ENCODE results near the gene CYP2A7.
"Not testable (repeated sequence)": the region's sequence is repeated elsewhere in the genome, so short reads cannot be mapped to it uniquely, and the experiment has no call there.

Gene CYP2A7

DNA sequence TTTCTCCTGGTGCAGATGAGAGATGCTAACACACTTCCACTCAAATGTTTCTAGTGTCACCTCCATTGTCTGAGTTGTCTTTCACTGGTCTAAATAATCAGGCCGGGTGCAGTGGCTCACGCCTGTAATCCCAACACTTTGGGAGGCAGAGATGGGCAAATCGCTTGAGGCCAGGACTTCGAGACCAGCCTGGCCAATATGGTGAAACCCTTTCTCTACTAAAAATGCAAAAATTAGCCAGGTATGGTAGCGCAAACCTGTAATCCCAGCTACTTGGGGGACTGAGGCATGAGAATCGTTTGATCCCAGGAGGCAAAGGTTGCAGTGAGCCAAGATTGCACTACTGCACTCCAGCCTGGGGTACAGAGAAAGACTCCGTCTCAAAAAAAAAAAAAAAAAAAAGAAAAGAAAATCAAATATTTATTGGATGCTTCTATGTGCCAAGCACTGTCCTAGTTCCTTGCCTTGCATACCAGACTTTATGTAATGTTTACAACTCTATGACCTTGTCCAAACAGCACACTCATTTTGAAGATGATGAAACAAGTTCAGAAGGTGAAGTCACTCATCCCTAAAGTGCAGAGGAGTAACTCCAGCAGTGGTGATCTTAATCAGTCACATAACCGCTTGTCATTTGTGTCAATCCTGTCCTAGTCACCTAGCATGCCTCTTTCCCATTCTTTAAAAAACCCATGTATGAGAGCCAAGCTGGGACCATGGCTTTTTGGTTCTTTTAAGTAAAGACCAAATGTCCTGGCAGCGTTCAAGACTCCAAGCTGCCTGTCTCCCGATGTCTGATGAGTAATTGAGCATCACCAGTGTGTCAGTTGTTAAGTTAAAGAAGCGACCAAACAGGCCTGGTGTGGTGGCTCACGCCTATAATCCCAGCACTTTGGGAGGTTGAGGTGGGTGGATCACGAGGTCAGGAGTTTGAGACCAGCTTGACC lies 15.1 kb upstream of the CYP2A7 start:
- not testable (repeated sequence) for DNase-seq

DNA sequence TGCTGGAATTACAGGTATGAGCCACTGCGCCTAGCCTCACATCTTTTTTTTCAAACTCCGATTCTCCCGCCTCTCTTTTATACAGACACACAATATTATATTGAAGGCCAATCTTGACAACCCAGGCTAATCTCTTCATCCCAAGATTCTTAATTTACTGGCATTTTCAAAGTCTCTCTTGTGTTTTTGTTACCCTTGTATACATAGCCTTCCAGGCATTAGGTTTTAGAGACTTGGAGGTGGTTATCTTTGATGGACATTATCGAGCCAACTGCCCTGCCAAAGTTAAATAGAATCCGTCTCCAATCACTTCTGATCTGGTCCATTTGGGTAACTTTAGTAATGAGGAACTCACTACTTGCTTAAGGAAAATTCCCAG lies 14.4 kb upstream of the CYP2A7 start:
- no peak for DNase-seq

DNA sequence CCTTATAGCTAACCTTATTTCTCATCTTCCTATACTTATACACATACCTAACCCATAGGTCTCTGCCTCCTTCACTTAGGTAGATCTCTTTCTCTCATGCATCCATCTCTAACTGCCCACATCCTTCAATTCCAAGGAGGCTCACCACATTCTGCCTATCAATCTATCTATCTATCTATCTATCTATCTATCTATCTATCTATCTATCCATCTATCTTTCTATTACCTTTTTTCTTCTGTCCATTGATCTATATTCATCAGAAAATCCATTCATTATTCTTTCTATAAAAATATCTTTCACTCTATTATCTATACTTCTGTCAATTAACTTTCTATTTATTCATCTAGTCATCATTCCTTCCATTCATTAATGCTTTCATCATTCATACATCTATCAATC lies 11.1 kb upstream of the CYP2A7 start:
- no peak for DNase-seq

DNA sequence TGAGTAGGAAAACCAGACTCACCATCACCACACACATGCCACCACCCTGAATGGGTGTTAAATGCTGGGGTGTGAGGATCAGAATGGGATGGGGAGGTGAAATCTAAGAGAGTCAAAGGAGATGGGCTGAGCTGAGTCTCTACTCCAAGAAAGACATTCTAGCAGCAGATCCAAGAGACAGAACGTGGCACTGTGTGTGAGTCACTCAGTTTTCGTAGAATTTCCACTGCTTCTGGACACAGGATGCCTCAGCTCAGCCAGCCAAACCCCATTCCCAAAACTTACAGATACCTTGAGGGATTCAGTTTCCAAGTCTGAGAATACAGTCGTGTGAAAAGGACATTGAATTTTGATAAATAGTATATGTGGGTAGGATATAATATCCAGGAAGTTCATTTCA lies 7.3 kb upstream of the CYP2A7 start:
- DNase-seq = no peak

DNA sequence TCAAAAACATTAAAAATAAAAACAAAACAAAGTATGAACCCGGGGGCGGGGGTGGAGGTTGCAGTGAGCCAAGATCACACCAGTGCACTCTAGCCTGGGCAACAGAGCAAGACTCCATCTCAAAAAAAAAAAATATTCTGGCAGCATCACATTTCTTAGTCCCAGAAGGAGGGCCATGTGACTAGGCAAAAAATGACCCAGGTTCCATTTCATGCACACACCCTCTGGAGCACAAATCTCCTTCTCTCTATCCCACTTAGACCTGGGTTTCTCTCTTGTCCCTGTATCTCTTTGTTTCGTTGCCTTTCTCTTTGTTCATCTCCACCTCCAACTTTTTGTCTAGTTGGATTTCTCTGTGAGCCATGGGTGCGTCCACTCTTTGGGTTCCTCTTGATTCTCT lies 6.2 kb upstream of the CYP2A7 start:
- no peak for DNase-seq

DNA sequence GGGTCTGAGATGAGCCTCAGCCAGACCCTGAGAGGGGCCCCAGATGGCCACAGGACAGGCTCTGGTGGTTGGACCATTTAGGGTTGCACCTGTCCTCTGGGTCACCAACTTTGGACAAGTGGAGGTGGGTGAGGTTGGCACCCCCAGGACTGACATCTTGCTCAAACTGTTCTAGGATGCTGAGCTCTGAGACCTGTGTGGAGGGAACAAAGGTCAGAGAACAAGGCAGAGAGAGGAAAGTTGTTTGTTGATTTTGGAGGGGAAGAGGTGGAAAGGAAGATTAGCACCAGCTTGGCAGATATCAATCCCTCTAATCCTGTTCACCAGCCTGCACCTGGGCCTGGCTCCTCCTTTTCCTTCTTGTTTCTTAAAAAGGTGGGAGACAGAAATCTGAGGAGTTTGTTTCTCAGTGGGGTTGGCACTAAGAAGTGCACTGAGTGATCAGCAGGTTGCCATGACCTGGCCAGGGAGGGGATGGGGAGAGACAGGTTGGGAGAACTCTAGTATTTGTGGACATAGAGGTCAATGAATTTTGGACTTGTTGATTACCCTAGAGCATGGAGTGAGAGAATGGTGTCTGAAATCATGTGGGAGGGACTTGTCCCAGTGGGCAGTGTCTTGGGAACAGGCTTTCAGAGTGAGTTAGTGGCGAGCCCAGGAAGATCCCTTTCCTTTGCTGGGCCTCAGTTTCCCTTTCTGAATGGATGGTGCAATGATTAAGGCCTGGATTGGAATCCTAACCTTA lies 2.3 kb upstream of the CYP2A7 start:
- not testable (repeated sequence) for DNase-seq

DNA sequence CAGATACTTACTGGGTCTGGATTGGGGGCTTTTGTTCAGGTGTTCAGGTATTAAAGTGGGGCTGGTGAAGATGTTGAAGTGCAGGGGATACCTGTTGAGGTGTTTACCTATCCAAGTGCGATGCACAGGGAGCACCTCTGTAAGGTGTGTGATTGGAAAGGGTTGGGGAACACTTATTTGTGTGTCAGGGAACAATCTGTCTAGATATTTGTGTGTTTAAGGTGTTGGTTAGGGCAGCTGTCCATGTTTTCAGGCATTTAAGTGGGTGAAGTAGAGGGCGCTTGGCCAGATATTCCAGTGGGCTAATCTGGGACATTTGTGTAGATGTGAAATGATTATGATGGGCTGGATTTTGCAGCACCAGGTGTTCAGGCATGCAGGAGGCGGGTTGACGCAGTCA lies 2.7 kb downstream of the CYP2A7 start:
- not testable (repeated sequence) for DNase-seq

DNA sequence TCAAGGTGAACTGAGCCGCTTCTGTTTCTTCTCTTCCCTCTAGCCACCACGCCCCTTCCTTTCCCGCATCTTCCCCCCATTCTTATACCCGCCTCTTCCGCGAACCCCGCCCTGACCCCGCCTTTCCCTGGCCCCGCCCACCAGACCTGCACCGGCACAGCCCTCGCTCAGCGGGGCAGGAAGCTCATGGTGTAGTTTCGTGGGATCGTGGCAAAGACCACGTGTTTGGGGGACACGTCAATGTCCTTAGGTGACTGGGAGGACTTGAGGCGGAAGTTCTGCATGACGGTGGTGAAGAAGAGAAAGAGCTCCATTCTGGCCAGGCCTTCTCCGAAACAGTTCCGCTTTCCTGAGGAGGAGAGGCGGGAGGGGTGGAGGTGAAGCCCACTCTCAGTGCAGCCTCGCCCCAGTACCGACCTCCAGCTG lies 6.5 kb downstream of the CYP2A7 start:
- DNase-seq = not testable (repeated sequence)

DNA sequence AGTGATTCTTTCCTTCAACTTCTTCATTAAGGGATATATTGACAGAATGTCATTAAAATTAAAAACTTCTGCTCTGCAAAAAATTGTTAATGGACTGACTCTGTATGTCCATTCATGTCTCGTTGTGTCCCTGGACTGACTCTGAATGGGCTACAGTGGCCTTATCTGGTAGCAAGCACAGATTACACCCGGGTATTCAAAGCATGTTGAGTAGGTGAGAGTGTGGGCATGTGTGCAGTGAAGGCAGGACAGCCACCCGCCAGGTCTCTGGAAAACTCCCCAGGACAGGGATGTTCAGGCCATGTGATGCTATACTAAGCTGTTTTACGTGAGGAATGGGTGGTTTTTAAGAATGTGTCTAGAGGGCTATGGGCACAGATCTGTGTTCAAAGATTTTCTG lies 7.2 kb downstream of the CYP2A7 start:
- DNase-seq = not testable (repeated sequence)

DNA sequence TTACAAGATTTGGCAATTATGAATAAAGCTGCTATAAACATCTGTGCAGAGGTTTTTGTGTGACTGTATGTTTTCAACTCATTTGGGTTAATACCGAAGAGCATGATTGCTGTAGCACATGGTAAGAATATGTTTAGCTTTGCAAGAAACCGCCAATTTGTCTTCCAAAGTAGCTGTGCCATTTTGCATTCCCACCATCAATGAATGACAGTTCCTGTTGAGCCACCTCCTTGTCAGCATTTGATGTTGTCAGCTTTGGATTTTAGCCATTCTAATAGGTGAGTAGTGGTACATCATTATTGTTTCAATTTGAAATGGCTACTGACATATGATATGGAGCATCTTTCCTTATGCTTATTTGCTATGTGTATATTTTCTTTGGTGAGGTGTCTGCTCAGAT lies 8.2 kb downstream of the CYP2A7 start:
- not testable (repeated sequence) for DNase-seq

DNA sequence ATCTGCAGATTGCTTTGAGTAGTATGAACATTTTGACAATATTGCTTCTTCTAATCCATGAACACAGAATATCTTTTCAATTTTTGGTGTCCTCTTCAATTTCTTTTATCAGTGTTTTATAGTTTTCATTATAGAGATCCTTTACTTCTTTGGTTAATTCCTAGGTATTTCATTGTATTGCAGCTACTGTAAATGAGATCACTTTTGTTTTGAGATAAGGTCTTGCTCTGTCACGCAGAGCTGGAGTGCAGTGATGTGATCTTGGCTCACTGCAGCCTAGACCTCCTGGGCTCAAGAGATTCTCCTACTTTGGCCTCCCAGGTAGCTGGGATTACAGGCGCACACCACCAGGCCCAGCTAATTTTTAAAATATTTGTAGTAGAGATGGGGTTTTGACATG lies 9.8 kb downstream of the CYP2A7 start:
- no peak for DNase-seq

DNA sequence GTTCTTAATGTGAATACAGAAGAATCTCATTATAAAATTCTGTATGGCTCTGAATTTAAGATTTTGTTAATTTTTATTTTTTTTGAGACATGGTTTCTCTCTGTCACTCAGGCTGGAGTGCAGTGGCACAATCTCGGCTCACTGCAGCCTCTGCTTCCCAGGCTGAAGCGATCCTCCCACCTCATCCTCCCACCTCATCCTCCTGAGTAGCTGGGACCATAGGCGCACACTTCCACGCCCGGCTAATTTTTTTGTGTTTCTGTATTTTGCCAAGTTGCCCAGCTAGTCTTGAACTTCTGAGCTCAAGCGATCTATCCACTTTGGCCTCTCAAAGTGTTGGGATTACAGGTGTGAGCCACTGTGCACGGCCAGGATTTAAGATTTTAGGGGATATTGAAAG lies 14.3 kb downstream of the CYP2A7 start:
- no peak for DNase-seq

DNA sequence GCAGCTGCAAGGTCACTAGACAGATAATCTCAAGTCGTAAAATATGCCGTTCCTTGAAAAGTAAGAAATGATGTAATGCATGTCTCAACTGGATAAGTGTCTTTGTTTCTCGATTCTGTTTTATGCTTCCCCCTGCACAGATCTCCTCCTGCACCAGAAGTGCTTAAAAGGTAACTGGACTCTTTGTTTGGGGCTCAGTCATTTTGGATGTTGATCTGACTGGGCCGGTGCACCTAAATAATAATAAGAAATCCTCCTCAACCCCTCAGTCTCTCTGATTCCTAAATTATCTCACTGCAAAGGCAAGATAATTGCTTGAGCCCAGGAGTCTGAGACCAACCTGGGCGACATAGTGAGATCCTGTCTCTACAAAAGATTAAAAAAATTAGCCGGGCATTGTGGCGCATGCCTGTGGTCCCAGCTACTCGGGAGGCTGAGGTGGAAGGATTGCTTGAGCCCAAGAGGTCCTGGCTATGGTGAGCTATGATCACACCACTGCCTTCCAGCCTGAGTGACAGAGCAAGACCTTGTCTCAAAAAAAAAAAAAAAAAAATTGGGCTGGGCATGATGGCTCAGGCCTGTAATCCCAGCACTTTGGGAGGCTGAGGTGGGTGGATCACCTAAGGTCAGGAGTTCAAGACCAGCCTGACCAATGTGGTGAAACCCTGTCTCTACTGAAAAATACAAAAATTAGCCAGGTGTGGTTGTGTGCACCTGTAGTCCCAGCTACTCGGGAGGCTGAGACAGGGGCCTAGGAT lies 17.1 kb downstream of the CYP2A7 start:
- DNase-seq = not testable (repeated sequence)

DNA sequence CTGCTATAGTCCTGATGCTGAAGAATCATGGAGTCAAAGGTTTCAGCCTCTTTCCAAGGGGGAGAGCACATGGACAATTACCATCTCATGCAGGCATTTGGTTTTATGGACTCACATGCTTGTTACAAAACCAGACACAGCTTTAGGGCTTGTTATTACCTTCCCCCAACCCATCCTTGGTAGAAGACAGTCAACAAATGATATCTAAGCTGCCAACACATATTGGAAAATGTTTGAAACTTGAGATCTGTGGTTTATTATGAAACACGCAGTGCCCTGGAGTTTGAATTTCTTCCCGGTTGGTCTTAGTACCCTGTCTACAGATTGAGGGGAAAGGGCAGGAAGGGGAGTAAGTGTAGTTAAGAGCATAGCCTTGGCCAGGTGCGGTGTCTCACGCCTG lies 19.2 kb downstream of the CYP2A7 start:
- no peak for DNase-seq

DNA sequence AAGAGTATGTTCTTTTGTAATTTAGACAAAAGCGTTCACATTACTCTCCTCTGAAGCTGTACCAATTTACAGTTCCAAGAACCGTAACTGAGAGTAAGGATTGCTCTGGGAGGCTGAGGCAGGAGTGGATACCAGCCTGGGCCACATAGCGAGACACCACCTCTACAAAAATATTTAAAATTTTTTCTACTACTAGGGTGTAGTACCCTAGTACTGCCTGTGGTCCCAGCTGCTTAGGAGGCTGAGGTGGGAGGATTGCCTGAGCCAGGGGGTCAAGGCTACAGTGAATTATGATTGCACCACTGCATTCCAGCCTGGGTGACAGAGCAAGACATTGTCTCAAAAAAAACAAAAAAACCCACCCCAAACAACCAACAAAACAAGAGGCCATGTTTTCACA lies 19.7 kb downstream of the CYP2A7 start:
- no peak for DNase-seq

DNA sequence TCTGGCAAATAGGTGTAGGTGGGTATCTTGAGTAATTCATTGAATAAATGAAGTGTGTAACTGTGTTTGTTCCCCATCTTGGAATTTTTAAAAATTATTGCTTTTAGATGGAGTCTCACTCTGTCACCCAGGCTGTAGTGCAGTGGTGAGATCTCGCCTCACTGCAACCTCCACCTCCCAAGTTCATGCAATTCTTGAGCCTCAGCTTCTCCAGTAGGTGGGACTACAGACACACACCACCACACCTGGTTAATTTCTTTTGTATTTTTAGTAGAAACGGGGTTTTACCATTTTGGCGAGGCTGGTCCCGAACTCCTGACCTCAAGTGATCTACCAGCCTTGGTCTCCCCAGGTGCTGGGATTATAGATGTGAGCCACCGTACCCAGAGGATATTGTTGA lies 23.9 kb downstream of the CYP2A7 start:
- DNase-seq = no peak

DNA sequence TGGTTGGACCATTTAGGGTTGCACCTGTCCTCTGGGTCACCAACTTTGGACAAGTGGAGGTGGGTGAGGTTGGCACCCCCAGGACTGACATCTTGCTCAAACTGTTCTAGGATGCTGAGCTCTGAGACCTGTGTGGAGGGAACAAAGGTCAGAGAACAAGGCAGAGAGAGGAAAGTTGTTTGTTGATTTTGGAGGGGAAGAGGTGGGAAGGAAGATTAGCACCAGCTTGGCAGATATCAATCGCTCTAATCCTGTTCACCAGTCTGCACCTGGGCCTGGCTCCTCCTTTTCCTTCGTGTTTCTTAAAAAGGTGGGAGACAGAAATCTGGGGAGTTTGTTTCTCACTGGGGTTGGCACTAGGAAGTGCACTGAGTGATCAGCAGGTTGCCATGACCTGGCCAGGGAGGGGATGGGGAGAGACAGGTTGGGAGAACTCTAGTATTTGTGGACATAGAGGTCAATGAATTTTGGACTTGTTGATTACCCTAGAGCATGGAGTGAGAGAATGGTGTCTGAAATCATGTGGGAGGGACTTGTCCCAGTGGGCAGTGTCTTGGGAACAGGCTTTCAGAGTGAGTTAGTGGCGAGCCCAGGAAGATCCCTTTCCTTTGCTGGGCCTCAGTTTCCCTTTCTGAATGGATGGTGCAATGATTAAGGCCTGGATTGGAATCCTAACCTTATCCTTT lies 29.4 kb downstream of the CYP2A7 start:
- DNase-seq = not testable (repeated sequence)

DNA sequence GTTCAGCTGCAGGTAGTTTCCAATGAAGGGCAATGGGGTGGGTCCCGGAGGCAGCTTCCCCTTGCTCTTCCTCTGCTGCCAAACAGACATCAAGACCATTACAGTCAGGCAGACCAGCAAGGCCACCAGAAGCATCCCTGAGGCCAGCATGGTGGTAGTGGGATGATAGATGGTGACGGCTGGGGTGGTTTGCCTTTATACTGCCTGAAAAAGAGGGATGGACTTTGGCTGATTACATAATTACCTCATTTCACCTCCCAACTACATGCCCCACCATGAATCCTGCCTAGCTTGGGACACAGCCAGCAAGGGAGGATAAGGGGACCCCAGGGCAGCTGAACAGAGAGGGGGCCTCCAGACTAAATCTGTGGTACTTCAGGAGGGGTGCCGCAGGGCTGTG lies 31.8 kb downstream of the CYP2A7 start, which contains the start of gene CYP2A6:
Gene CYP2A6, minus strand, starts transcription at position 171 of the 400 bp plus-strand sequence. Its CDS starts 21 bp downstream, at position 150.
- DNase-seq = not testable (repeated sequence)

DNA sequence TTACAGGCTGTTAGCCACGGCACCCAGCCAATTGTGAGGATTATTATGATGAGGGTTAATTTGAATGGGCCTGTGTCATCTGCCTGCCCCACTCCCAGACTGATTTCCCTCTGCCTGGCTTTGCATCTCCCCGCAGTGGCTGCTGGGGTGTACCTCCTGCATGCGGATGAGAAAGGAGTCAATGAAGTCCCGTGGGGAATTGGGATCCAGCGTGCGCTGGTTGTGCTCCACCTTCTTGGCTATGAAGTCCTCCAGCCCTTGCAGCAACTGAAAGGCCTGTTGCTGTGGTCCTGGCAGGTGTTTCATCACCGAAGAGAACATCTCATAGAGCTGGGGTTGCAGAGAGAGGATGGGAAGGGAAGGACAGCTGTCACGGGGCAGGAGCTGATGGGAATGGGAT lies 35.3 kb downstream of the CYP2A7 start:
- not testable (repeated sequence) for DNase-seq

DNA sequence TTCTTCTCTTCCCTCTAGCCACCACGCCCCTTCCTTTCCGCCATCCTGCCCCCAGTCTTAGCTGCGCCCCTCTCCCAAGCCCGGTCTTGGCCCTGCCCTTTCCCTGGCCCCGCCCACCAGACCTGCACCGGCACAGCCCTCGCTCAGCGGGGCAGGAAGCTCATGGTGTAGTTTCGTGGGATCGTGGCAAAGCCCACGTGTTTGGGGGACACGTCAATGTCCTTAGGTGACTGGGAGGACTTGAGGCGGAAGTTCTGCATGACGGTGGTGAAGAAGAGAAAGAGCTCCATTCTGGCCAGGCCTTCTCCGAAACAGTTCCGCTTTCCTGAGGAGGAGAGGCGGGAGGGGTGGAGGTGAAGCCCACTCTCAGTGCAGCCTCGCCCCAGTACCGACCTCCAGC lies 38.4 kb downstream of the CYP2A7 start:
- not testable (repeated sequence) for DNase-seq

DNA sequence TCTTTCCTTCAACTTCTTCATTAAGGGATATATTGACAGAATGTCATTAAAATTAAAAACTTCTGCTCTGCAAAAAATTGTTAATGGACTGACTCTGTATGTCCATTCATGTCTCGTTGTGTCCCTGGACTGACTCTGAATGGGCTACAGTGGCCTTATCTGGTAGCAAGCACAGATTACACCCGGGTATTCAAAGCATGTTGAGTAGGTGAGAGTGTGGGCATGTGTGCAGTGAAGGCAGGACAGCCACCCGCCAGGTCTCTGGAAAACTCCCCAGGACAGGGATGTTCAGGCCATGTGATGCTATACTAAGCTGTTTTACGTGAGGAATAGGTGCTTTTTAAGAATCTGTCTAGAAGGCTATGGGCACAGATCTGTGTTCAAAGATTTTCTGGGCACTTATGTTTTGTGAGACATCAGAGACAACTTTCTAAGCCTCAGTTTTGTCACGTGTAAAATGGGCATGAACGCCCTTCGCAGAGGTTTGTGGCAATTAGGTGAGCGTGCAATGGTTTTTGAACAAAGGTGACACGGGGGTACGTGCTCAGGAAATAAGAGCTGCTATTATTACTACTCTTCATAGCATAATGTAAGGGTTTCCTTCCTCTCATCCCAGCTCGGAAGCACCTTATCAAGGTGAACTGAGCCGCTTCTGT lies 38.9 kb downstream of the CYP2A7 start:
- not testable (repeated sequence) for DNase-seq

DNA sequence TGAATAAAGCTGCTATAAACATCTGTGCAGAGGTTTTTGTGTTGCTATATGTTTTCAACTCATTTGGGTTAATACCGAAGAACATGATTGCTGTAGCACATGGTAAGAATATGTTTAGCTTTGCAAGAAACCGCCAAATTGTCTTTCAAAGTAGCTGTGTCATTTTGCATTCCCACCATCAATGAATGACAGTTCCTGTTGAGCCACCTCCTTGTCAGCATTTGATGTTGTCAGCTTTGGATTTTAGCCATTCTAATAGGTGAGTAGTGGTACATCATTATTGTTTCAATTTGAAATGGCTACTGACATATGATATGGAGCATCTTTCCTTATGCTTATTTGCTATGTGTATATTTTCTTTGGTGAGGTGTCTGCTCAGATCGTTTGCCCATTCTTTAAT lies 40.0 kb downstream of the CYP2A7 start:
- not testable (repeated sequence) for DNase-seq
